ENCODE results near the gene FCF1. TPM values are rescaled to one million over a fixed set of nuclear protein-coding genes. Genes with fewer than 3 reads are reported as not detected.
A peak's percentile ranks its signal among the peaks of the same experiment; 100 is the strongest.
"Not testable (repeated sequence)": the region's sequence is repeated elsewhere in the genome, so short reads cannot be mapped to it uniquely, and the experiment has no call there.

The FCF1 gene
- total RNA-seq, 1 experiment from 2014 or later, result 61.6 TPM

DNA sequence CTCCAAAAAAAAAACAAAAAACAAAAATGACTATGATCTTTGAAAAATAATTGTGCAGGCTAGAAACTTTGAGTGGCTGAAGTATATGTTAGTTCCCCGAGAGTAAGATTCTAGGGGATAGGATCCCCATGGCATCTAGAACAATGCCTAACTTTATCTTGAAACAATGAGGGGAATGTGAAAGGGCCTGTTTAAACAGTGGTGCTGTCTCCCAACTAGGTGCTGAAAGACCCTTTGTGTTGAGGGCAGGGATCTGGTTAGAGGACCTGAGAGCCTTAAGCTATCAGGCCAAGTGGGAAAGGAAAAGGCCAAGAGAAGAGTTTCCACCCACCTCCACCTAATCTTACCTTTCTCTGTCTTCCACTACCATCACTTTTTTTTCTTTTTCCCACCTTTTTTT is 43.4 kb downstream of the FCF1 start:
- CTCF ChIA-PET, result no interaction called here
- DNase-seq (ENCODE audit: low spot score), result no peak

DNA sequence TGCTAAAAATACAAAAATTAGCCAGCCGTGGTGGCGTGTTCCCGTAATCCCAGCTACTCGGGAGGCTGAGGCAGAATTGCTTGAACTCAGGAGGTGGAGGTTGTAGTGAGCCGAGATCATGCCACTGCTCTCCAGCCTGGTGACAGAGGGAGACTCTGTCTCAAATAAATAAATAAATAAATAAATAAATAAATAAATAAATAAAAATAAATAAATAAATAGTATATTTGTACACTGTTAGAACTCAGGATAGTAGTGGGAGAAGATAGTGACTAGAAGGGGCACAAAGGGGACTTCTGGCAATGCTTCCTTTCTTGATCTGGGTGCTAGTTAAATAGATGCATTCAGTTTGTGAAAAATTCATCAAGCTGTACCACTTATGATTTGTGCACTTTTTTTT is 45.6 kb downstream of the FCF1 start:
- ATAC-seq; H3K4me1 Mint-ChIP-seq; DNase-seq (ENCODE audit: low spot score); H3K4me3 Mint-ChIP-seq; H3K27me3 Mint-ChIP-seq (ENCODE audit: low read depth); H3K9me3 Mint-ChIP-seq; CTCF ChIA-PET; POLR2A ChIA-PET; H3K36me3 Mint-ChIP-seq; H3K27ac Mint-ChIP-seq: not testable (repeated sequence)
- peak; percentile 50; the same call in 1 of the 2 replicates for TF ChIP-seq HMGA2 (CRISPR knock-in tag; IDR thresholded peaks at IDR 0.05)

More for the DNA sequence above, 43.4 kb downstream of the FCF1 start:
- H3K27me3 Mint-ChIP-seq (ENCODE audit: low read depth), result peaks cover 4% of the 10 kb centered on the region
- peak; percentile 62 for ATAC-seq
- H3K4me3 Mint-ChIP-seq, result no peak overlapping the region
- no peak for TF ChIP-seq TCF7 (CRISPR knock-in tag; IDR thresholded peaks at IDR 0.05; ENCODE audit: low read depth)
- no peak for TF ChIP-seq ZNF263 (CRISPR knock-in tag; IDR thresholded peaks at IDR 0.05; ENCODE audit: low read depth)
- no peak for TF ChIP-seq CBFB (CRISPR knock-in tag; IDR thresholded peaks at IDR 0.05; ENCODE audit: low read depth)
- TF ChIP-seq ZNF121 (CRISPR knock-in tag; IDR thresholded peaks at IDR 0.05), result no peak
- TF ChIP-seq SP1 (CRISPR knock-in tag; conservative IDR thresholded peaks at IDR 0.05), result no peak
- no peaks in the 10 kb centered on the region for H3K4me1 Mint-ChIP-seq
- H3K27ac Mint-ChIP-seq, result no peak overlapping the region
- H3K9me3 Mint-ChIP-seq, result peaks cover 18% of the 10 kb centered on the region
- peaks cover 11% of the 10 kb centered on the region for H3K36me3 Mint-ChIP-seq
- POLR2A ChIA-PET, result no interaction called here

DNA sequence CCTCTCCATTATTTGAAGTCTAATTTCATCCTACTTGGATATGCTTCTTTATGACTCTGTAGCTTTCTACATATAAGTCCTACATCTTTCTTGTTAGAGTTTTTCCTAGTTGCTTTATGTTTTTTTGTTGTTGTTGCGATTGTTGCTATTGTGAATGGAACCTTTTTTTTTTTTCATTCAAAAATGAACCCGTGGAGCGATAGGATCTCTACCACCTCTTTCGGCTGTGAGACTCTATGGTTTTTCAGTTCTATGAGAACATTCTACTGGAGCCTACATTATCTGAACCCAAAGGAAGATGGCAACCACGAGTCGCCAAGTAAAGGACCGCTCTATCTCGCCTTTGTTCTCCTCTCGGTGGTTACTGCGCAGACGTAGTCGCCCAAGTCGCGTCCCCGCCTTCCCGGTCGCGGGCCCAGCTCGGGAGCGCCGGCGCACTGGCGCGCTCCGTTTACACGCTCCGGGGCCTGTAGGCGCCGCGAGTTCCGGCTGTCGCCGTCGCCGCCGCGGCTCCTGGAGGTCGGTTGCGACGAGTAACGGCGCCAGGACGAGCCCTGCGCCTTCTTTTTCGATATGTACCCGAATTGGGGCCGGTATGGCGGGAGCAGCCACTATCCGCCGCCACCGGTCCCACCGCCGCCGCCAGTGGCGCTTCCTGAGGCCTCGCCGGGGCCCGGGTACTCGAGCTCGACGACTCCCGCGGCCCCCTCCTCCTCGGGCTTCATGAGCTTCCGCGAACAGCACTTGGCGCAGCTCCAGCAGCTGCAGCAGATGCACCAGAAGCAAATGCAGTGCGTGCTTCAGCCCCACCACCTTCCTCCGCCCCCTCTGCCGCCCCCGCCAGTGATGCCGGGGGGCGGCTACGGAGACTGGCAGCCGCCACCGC is 50.2 kb downstream of the FCF1 start, which contains the start of gene YLPM1:
YLPM1 (plus strand) TSS at position 400 of the 886 bp plus-strand sequence; CDS start at position 574, 174 bp downstream.
- TF ChIP-seq SP1 (CRISPR knock-in tag; conservative IDR thresholded peaks at IDR 0.05), result peak; percentile 69
- 0 out of 2 replicates have a peak, but pooled peaks have one; percentile 15 for TF ChIP-seq SMAD3 (CRISPR knock-in tag; IDR thresholded peaks at IDR 0.05; ENCODE audit: borderline replicate concordance)
- TF ChIP-seq, protein P1, sequence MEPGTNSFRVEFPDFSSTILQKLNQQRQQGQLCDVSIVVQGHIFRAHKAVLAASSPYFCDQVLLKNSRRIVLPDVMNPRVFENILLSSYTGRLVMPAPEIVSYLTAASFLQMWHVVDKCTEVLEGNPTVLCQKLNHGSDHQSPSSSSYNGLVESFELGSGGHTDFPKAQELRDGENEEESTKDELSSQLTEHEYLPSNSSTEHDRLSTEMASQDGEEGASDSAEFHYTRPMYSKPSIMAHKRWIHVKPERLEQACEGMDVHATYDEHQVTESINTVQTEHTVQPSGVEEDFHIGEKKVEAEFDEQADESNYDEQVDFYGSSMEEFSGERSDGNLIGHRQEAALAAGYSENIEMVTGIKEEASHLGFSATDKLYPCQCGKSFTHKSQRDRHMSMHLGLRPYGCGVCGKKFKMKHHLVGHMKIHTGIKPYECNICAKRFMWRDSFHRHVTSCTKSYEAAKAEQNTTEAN (CRISPR knock-in tag; IDR thresholded peaks at IDR 0.05), result peak; percentile 58; the same call in 1 of the 2 replicates
- TF ChIP-seq EMX1 (CRISPR knock-in tag; IDR thresholded peaks at IDR 0.05), result no peak
- TF ChIP-seq KAT7 (CRISPR knock-in tag; IDR thresholded peaks at IDR 0.05; ENCODE audit: borderline replicate concordance), result 0 out of 2 replicates have a peak, but pooled peaks have one; percentile 76
- TF ChIP-seq, protein P2, sequence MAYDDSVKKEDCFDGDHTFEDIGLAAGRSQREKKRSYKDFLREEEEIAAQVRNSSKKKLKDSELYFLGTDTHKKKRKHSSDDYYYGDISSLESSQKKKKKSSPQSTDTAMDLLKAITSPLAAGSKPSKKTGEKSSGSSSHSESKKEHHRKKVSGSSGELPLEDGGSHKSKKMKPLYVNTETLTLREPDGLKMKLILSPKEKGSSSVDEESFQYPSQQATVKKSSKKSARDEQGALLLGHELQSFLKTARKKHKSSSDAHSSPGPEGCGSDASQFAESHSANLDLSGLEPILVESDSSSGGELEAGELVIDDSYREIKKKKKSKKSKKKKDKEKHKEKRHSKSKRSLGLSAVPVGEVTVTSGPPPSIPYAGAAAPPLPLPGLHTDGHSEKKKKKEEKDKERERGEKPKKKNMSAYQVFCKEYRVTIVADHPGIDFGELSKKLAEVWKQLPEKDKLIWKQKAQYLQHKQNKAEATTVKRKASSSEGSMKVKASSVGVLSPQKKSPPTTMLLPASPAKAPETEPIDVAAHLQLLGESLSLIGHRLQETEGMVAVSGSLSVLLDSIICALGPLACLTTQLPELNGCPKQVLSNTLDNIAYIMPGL (CRISPR knock-in tag; IDR thresholded peaks at IDR 0.05), result peak; percentile 63; the same call in 1 of the 2 replicates
- peak; percentile 78; the same call in 1 of the 2 replicates for TF ChIP-seq FOXP1 (CRISPR knock-in tag; IDR thresholded peaks at IDR 0.05; ENCODE audit: borderline replicate concordance)
- no peak for TF ChIP-seq NFATC4 (CRISPR knock-in tag; IDR thresholded peaks at IDR 0.05)
- peak; percentile 13; the same call in 1 of the 2 replicates for TF ChIP-seq GABPB1 (CRISPR knock-in tag; IDR thresholded peaks at IDR 0.05)
- peak; percentile 45 for TF ChIP-seq CREM (CRISPR knock-in tag; IDR thresholded peaks at IDR 0.05)
- no peak for TF ChIP-seq TEAD4 (CRISPR knock-in tag; IDR thresholded peaks at IDR 0.05)
- TF ChIP-seq MYBL2 (CRISPR knock-in tag; IDR thresholded peaks at IDR 0.05), result 0 out of 2 replicates have a peak, but pooled peaks have one; percentile 40
- TF ChIP-seq FOXK1 (CRISPR knock-in tag; IDR thresholded peaks at IDR 0.05), result peak; percentile 48
- TF ChIP-seq HMGA2 (CRISPR knock-in tag; IDR thresholded peaks at IDR 0.05), result no peak
- ATAC-seq (peak; percentile 98), DNase-seq (ENCODE audit: low spot score) (peak; percentile 87)
- Mint-ChIP-seq H3K4me3 (peak within 1 kb of the TSS; percentile 98), H3K27me3 (ENCODE audit: low read depth) (peaks cover 5% of the 10 kb centered on the region), H3K36me3 (peaks cover 7% of the 10 kb centered on the region), H3K9me3 (no peaks in the 10 kb centered on the region), H3K4me1 (peaks cover 36% of the 10 kb centered on the region), H3K27ac (peak within 1 kb of the TSS; percentile 91)
- POLR2A ChIA-PET, result interaction anchor here (0.6 to 1.3 kb wide), 3 partner anchors 31 to 142 kb away, joined by 3 to 4 read pairs (median 3); no protein-coding TSS in a partner anchor
- CTCF ChIA-PET, result interaction anchor here (0.6 to 1.9 kb wide), 15 partner anchors 9 to 255 kb away, joined by 3 to 8 read pairs (median 3); partner anchors contain the start of gene LTBP2
